ENCODE data around the gene PCBP3.
"Not testable (repeated sequence)": the region's sequence is repeated elsewhere in the genome, so short reads cannot be mapped to it uniquely, and the experiment has no call there.

GRCh38 chr21:45815781-45816180 is 172.3 kb downstream of the PCBP3 start:
- TF ChIP-seq CTCF (IDR thresholded peaks at IDR 0.05); SIN3A (IDR thresholded peaks at IDR 0.05; ENCODE audit: borderline replicate concordance, insufficient read depth, low read depth, low read length); POLR2AphosphoS5 (IDR thresholded peaks at IDR 0.05; ENCODE audit: low read depth, low read length): not testable (repeated sequence)

Data from Panc1 (cell line).